GM23248 (cell line): ENCODE data around the gene COMP. TPM values are rescaled to one million over a fixed set of nuclear protein-coding genes. Genes with fewer than 3 reads are reported as not detected.

Experiments used
- DNase-seq: peaks from one replicate; pipeline ENCODE4 v3.0.0-alpha.2; 2015
- H2AFZ ChIP-seq: fragments of 200-600 bp; sonication (generic); 2 replicates; pipeline ENCODE4 v1.6.1; 2016; ENCODE audit warnings: antibody characterized with exemption
- H3F3A ChIP-seq: fragments of 200-600 bp; sonication (generic); 2 replicates; pipeline ENCODE4 v1.6.1; 2016; ENCODE audit warnings: mild to moderate bottlenecking, antibody characterized with exemption, mixed run types; ENCODE audit not compliant: insufficient read depth
- H3K27ac ChIP-seq: fragments of 200-600 bp; sonication (generic); 2 replicates; pipeline ENCODE4 v1.5.1; 2016; ENCODE audit warnings: mild to moderate bottlenecking
- H3K27me3 ChIP-seq: fragments of 200-600 bp; sonication (generic); replicated peaks from 2 replicates; pipeline ENCODE4 v1.6.1; 2016; ENCODE audit warnings: mild to moderate bottlenecking; ENCODE audit not compliant: insufficient read depth
- H3K36me3 ChIP-seq: fragments of 200-600 bp; sonication (generic); 2 replicates; pipeline ENCODE4 v1.6.1; 2016; ENCODE audit warnings: low read depth, mild to moderate bottlenecking
- H3K4me1 ChIP-seq: fragments of 200-600 bp; sonication (generic); 2 replicates; pipeline ENCODE4 v1.6.1; 2016; ENCODE audit warnings: mild to moderate bottlenecking; ENCODE audit not compliant: insufficient read depth
- H3K4me2 ChIP-seq: fragments of 200-600 bp; sonication (generic); one replicate; pipeline ENCODE4 v1.6.1; 2016; ENCODE audit warnings: mild to moderate bottlenecking; ENCODE audit not compliant: unreplicated experiment
- H3K4me3 ChIP-seq: fragments of 200-600 bp; sonication (generic); 2 replicates; pipeline ENCODE4 v1.5.1; 2016; ENCODE audit warnings: mild to moderate bottlenecking
- H3K79me2 ChIP-seq: fragments of 200-600 bp; sonication (generic); 2 replicates; pipeline ENCODE4 v1.6.1; 2016; ENCODE audit warnings: mild to moderate bottlenecking; ENCODE audit not compliant: insufficient read depth
- H3K9ac ChIP-seq: fragments of 200-600 bp; sonication (generic); 2 replicates; pipeline ENCODE4 v1.6.1; 2016; ENCODE audit warnings: mild to moderate bottlenecking
- H3K9me2 ChIP-seq: fragments of 200-600 bp; sonication (generic); 2 replicates; pipeline ENCODE4 v1.6.1; 2016; ENCODE audit warnings: mixed run types, mild to moderate bottlenecking, moderate library complexity; ENCODE audit not compliant: insufficient read depth
- H3K9me3 ChIP-seq: fragments of 200-600 bp; sonication (generic); one replicate; pipeline ENCODE4 v1.6.1; 2017; ENCODE audit warnings: low read depth
- H4K20me1 ChIP-seq: fragments of 200-600 bp; sonication (generic); 2 replicates; pipeline ENCODE4 v1.6.0; 2016; ENCODE audit not compliant: insufficient read depth
- EZH2 ChIP-seq: fragments of 200-600 bp; sonication (generic); IDR thresholded peaks from 2 replicates; pipeline ENCODE4 v1.6.1; 2018; ENCODE audit warnings: antibody characterized with exemption, mild to moderate bottlenecking; ENCODE audit not compliant: insufficient read depth, poor library complexity, severe bottlenecking
- EZH2phosphoT487 ChIP-seq: fragments of 200-600 bp; sonication (generic); IDR thresholded peaks from 2 replicates; pipeline ENCODE4 v1.6.1; 2018; ENCODE audit warnings: antibody characterized with exemption, moderate library complexity, mild to moderate bottlenecking, low read depth; ENCODE audit not compliant: insufficient read depth
- WGBS, 2 experiments: methylation state at CpG; one replicate each; pipeline ENCODE4 v1.1.6; 2015 to 2017; ENCODE audit warnings: low lambda C conversion rate in 2 of 2, low coverage in 1 of 2; ENCODE audit errors: missing lambda C conversion rate in 2 of 2; 5-methylcytosine and 5-hydroxymethylcytosine counted together
- in situ Hi-C: fragments of 300-500 bp; cut with MboI; formaldehyde crosslinking; loops from 2 replicates; pipeline ENCODE4 v1.15.0; 2020
- polyA plus RNA-seq: library from polyadenylated mRNA; unstranded; fragments of >200 nt; fragmentation: Nextera tagmentation; extraction: Ambion mirVana; gene quantifications from 2 replicates; pipeline ENCODE4 v1.2.1, GENCODE V29; 2016
- total RNA-seq: library from RNA; depleted of rRNA; stranded (reverse); fragments of >200 nt; shearing (Covaris generic); gene quantifications from 2 replicates; pipeline ENCODE4 v1.2.3, GENCODE V29; 2014

The COMP gene
- total and polyA plus RNA-seq, 2 experiments from 2014 or later, result 93.8 to 252 TPM

GRCh38 chr19:18798384-18799352, 7.6 kb upstream of the COMP start:
- no peak for DNase-seq
- 0 out of 2 replicates have a peak, but pooled peaks cover 9% of the 10 kb centered on the region for H3F3A ChIP-seq
- no peak overlapping the region for H3K4me3 ChIP-seq
- peaks cover 14% of the 10 kb centered on the region for H3K4me1 ChIP-seq
- no peaks in the 10 kb centered on the region for H4K20me1 ChIP-seq
- in situ Hi-C loops, result no loop called here
- no peak overlapping the region for H2AFZ ChIP-seq
- H3K9me2 ChIP-seq, result no peaks in the 10 kb centered on the region
- H3K4me2 ChIP-seq, result no peak overlapping the region
- WGBS, 2 experiments, result 39% methylated on average over 21 to 22 of the region's 22 CpGs
- no peaks in the 10 kb centered on the region for H3K9me3 ChIP-seq
- no peaks in the 10 kb centered on the region for H3K36me3 ChIP-seq
- no peaks in the 10 kb centered on the region for H3K79me2 ChIP-seq
- no peak overlapping the region for H3K27ac ChIP-seq
- no peak for TF ChIP-seq EZH2
- TF ChIP-seq EZH2phosphoT487, result no peak
- no peak overlapping the region for H3K9ac ChIP-seq
- no peaks in the 10 kb centered on the region; the same call in 1 of the 2 replicates for H3K27me3 ChIP-seq

DNA sequence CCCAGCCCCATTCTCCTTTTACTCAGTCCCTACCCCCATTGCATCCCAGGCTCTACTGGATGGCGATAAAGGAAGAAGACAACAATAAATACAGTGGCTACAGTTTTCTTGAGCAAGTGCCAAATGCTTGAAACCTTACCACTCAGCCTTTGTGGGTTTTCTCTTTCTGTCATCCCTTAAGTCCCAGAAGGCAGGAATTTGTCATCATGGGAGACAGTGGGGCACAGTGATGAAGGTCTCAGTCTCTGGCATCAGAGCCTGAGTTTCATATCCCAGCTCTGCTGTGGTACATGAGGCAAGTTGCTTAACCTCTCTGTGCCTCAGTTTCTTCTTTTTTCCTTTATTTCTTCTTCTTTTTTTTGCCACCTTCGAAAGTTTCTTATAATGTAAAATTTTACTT, 5.1 kb upstream of the COMP start:
- Histone ChIP-seq H3K27me3 (peaks cover 7% of the 10 kb centered on the region; the same call in 1 of the 2 replicates), H3K27ac (peak overlapping the region; percentile 36; the same call in 1 of the 2 replicates), H3K9me2 (no peaks in the 10 kb centered on the region), H3F3A (0 out of 2 replicates have a peak, but pooled peaks cover 9% of the 10 kb centered on the region), H3K4me3 (no peak overlapping the region), H3K4me1 (peaks cover 14% of the 10 kb centered on the region), H4K20me1 (no peaks in the 10 kb centered on the region), H3K79me2 (no peaks in the 10 kb centered on the region), H3K36me3 (no peaks in the 10 kb centered on the region), H2AFZ (no peak overlapping the region), H3K4me2 (no peak overlapping the region), H3K9me3 (no peaks in the 10 kb centered on the region), H3K9ac (no peak overlapping the region)
- TF ChIP-seq EZH2 (no peak), EZH2phosphoT487 (no peak)
- peak; percentile 57 for DNase-seq
- WGBS, 2 experiments, result 64 to 70% methylated on average over 2 of the region's 2 CpGs
- in situ Hi-C loops, result no loop called here

DNA sequence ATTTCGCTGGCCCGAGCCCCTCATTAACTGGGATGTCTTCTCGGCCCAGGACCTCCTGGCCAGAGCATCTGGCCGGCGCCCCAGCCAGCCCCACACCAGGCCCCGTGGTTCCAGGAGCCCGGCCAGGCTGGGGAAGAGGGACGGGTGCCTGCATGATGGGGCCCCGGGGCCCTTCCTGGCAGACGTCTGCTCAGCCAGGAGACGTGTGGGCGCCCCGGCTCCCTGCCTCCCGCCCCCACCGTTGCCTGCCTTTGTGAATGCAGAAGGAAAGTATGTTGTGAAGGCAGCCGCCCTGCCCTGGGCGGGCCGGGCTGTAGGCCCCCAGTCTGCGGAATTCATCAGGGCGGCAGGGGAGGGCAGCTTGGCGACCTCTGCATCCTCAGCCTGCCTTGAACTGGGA, 4.4 kb upstream of the COMP start:
- DNase-seq, result peak; percentile 84
- TF ChIP-seq EZH2phosphoT487, result no peak
- TF ChIP-seq EZH2, result no peak

DNA sequence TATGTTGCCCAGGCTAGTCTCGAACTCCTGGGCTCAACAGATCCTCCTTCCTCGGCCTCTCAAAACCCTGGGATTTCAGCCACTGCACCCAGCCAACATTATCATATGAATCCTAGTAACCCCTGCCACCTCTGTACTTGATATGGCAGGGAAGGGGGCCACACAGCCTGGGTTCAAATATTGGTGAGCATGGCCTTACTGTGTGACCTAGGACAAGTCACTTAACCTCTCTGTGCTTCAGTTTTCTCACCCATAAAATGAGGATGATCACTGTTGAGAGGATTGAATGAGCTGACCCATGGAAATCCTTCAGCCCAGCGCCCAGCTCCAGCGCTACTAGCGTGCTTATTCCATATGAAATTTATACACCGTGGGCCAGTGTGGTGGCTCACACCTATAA, 3.6 kb upstream of the COMP start:
- in situ Hi-C loops, result no loop called here

More for the DNA sequence above, 4.4 kb upstream of the COMP start:
- no peaks in the 10 kb centered on the region for H3K9me3 ChIP-seq
- peaks cover 14% of the 10 kb centered on the region for H3K27me3 ChIP-seq
- in situ Hi-C loops, result no loop called here
- H3K79me2 ChIP-seq, result no peaks in the 10 kb centered on the region
- H3K9me2 ChIP-seq, result no peaks in the 10 kb centered on the region
- H3K4me3 ChIP-seq, result peak overlapping the region; percentile 13
- H3K4me1 ChIP-seq, result peaks cover 14% of the 10 kb centered on the region
- H3F3A ChIP-seq, result 0 out of 2 replicates have a peak, but pooled peaks cover 9% of the 10 kb centered on the region
- peak overlapping the region; percentile 50 for H2AFZ ChIP-seq
- H4K20me1 ChIP-seq, result no peaks in the 10 kb centered on the region
- no peak overlapping the region; the same call in 1 of the 2 replicates for H3K9ac ChIP-seq
- WGBS, 2 experiments, result 4 to 7% methylated on average over 19 to 21 of the region's 21 CpGs
- no peaks in the 10 kb centered on the region for H3K36me3 ChIP-seq
- H3K27ac ChIP-seq, result peak overlapping the region; percentile 36
- H3K4me2 ChIP-seq, result peak overlapping the region; percentile 30

More for the DNA sequence above, 3.6 kb upstream of the COMP start:
- 97% methylated on average over 6 of the region's 6 CpGs for WGBS, 2 experiments
- H4K20me1 ChIP-seq, result no peaks in the 10 kb centered on the region
- H3K79me2 ChIP-seq, result no peaks in the 10 kb centered on the region
- no peak for DNase-seq
- no peak overlapping the region for H3K4me3 ChIP-seq
- 0 out of 2 replicates have a peak, but pooled peaks cover 9% of the 10 kb centered on the region for H3F3A ChIP-seq
- H3K9me3 ChIP-seq, result no peaks in the 10 kb centered on the region
- H3K9me2 ChIP-seq, result no peaks in the 10 kb centered on the region
- H2AFZ ChIP-seq, result no peak overlapping the region
- H3K36me3 ChIP-seq, result no peaks in the 10 kb centered on the region
- no peak overlapping the region for H3K4me2 ChIP-seq
- H3K27me3 ChIP-seq, result peaks cover 18% of the 10 kb centered on the region
- no peak overlapping the region for H3K9ac ChIP-seq
- H3K27ac ChIP-seq, result no peak overlapping the region
- TF ChIP-seq EZH2, result no peak
- no peak for TF ChIP-seq EZH2phosphoT487
- H3K4me1 ChIP-seq, result peaks cover 14% of the 10 kb centered on the region
